Loucy (cell line): ENCODE results near the gene PTH1R.
A peak's percentile ranks its signal among the peaks of the same experiment; 100 is the strongest.

Experiments used
- H2AFZ ChIP-seq: fragments of 200-600 bp; sonication (generic); 2 replicates; pipeline ENCODE4 v1.6.0; 2016; ENCODE audit warnings: antibody characterized with exemption, mild to moderate bottlenecking, low read length, moderate library complexity
- H3F3A ChIP-seq: fragments of 200-600 bp; 2 replicates; pipeline ENCODE4 v1.6.0; 2016; ENCODE audit warnings: antibody characterized with exemption, low read depth, mild to moderate bottlenecking
- H3K27me3 ChIP-seq: fragments of 200-600 bp; sonication (generic); 2 replicates; pipeline ENCODE4 v1.6.1; 2014; ENCODE audit warnings: low read length, mild to moderate bottlenecking; ENCODE audit not compliant: insufficient read depth, poor library complexity, severe bottlenecking
- H3K36me3 ChIP-seq: fragments of 200-600 bp; sonication (generic); 2 replicates; pipeline ENCODE4 v1.6.1; 2016; ENCODE audit warnings: low read length; ENCODE audit not compliant: insufficient read depth
- H3K4me1 ChIP-seq: fragments of 200-600 bp; sonication (generic); 2 replicates; pipeline ENCODE4 v1.5.1; 2014; ENCODE audit warnings: low read length, mild to moderate bottlenecking; ENCODE audit not compliant: insufficient read depth, poor library complexity, severe bottlenecking
- H3K4me2 ChIP-seq: fragments of 200-600 bp; sonication (generic); 2 replicates; pipeline ENCODE4 v1.6.0; 2014; ENCODE audit warnings: antibody characterized with exemption, low read length, low read depth, mild to moderate bottlenecking; ENCODE audit not compliant: poor library complexity, severe bottlenecking
- H3K4me3 ChIP-seq: fragments of 200-600 bp; sonication (generic); 2 replicates; pipeline ENCODE4 v1.5.1; 2014; ENCODE audit warnings: low read length, mild to moderate bottlenecking, mixed read lengths; ENCODE audit not compliant: poor library complexity, severe bottlenecking
- H3K79me2 ChIP-seq: fragments of 200-600 bp; sonication (generic); 2 replicates; pipeline ENCODE4 v1.6.1; 2014; ENCODE audit warnings: low read length; ENCODE audit not compliant: insufficient read depth
- H3K9ac ChIP-seq: fragments of 200-600 bp; sonication (generic); 2 replicates; pipeline ENCODE4 v1.6.0; 2014; ENCODE audit warnings: mild to moderate bottlenecking, low read depth, low read length, moderate library complexity; ENCODE audit not compliant: poor library complexity, severe bottlenecking
- H3K9me2 ChIP-seq: fragments of 200-600 bp; sonication (generic); replicated peaks from 2 replicates; pipeline ENCODE4 v1.6.1; 2016; ENCODE audit warnings: low read depth, low read length, mixed read lengths
- H3K9me3 ChIP-seq: fragments of 200-600 bp; sonication (generic); 2 replicates; pipeline ENCODE4 v1.6.1; 2014; ENCODE audit warnings: mild to moderate bottlenecking, antibody characterized with exemption, low read length, low read depth; ENCODE audit not compliant: insufficient read depth
- H4K20me1 ChIP-seq: fragments of 200-600 bp; sonication (generic); 2 replicates; pipeline ENCODE4 v1.6.0; 2014; ENCODE audit warnings: antibody characterized with exemption, low read length, mild to moderate bottlenecking; ENCODE audit not compliant: insufficient read depth, poor library complexity, severe bottlenecking
- CTCF ChIP-seq: fragments of 200-600 bp; sonication (generic); conservative IDR thresholded peaks from 2 replicates; pipeline ENCODE4 v1.5.1; 2014; ENCODE audit warnings: mild to moderate bottlenecking, antibody characterized with exemption, low read length
- EZH2phosphoT487 ChIP-seq: fragments of 200-600 bp; IDR thresholded peaks from 2 replicates; pipeline ENCODE4 v1.6.1; 2018; ENCODE audit warnings: antibody characterized with exemption, mild to moderate bottlenecking, moderate library complexity, borderline replicate concordance

The PTH1R gene

GRCh38 chr3:46950650-46951241, 73.2 kb downstream of the PTH1R start:
- H3K4me1 ChIP-seq: peaks cover 90% of the 10 kb centered on the region
- peaks cover 23% of the 10 kb centered on the region for H4K20me1 ChIP-seq
- TF ChIP-seq CTCF (no peak), EZH2phosphoT487 (no peak)
- H3F3A ChIP-seq: peaks cover 20% of the 10 kb centered on the region; the same call in 1 of the 2 replicates
- no peaks in the 10 kb centered on the region for H3K27me3 ChIP-seq
- H3K4me3 ChIP-seq: no peak overlapping the region
- H2AFZ ChIP-seq: no peak overlapping the region
- H3K79me2 ChIP-seq: peaks cover 95% of the 10 kb centered on the region
- no peaks in the 10 kb centered on the region for H3K9me3 ChIP-seq
- H3K4me2 ChIP-seq: peak overlapping the region; percentile 2
- H3K36me3 ChIP-seq: peaks cover 8% of the 10 kb centered on the region; the same call in 1 of the 2 replicates
- no peak overlapping the region for H3K9ac ChIP-seq
- no peaks in the 10 kb centered on the region for H3K9me2 ChIP-seq

DNA sequence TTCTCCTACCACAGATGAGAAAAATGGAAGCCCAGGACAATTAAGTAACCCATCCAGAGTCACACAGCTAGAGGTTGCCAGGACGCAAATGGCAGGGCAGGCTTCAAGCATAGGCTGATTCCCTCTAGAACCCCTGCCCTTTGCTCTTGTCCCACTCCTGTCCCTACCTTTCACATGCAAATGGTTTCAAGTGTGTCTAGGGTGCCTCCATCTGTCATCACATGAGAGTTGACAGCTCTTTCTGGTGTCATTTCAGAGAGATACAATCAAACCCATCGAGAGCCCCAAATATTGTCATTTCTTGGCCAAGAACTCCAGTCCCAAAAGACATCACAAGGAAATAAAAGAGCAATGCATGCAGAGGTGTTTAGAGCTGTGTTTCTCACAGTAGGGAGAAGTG, 75.3 kb downstream of the PTH1R start:
- H2AFZ ChIP-seq: no peak overlapping the region
- peaks cover 88% of the 10 kb centered on the region for H3K4me1 ChIP-seq
- no peaks in the 10 kb centered on the region for H3K36me3 ChIP-seq
- no peaks in the 10 kb centered on the region for H3K9me2 ChIP-seq
- H4K20me1 ChIP-seq: peaks cover 19% of the 10 kb centered on the region
- peak overlapping the region; percentile 53 for H3K4me3 ChIP-seq
- H3K79me2 ChIP-seq: peaks cover 96% of the 10 kb centered on the region
- H3K9ac ChIP-seq: peak overlapping the region; percentile 26
- no peaks in the 10 kb centered on the region for H3K27me3 ChIP-seq
- no peaks in the 10 kb centered on the region for H3K9me3 ChIP-seq
- peak overlapping the region; percentile 74 for H3K4me2 ChIP-seq
- H3F3A ChIP-seq: peaks cover 12% of the 10 kb centered on the region; the same call in 1 of the 2 replicates
- TF ChIP-seq EZH2phosphoT487 (no peak), CTCF (no peak)
